Astrocyte (in vitro differentiated cells and primary cell): ENCODE results near the gene RYR2.

Experiments
- EZH2 ChIP-seq: IDR thresholded peaks from 2 replicates; pipeline ENCODE4 v1.6.1; 2012; ENCODE audit warnings: mild to moderate bottlenecking, low read length, inconsistent platforms; ENCODE audit not compliant: insufficient read depth
- TF ChIP-seq, protein P1 (sequence below): IDR thresholded peaks from 2 replicates; pipeline ENCODE4 v1.5.1; 2011; ENCODE audit warnings: low read depth, mild to moderate bottlenecking, inconsistent platforms, low read length, moderate library complexity; ENCODE audit not compliant: insufficient read depth

DNA sequence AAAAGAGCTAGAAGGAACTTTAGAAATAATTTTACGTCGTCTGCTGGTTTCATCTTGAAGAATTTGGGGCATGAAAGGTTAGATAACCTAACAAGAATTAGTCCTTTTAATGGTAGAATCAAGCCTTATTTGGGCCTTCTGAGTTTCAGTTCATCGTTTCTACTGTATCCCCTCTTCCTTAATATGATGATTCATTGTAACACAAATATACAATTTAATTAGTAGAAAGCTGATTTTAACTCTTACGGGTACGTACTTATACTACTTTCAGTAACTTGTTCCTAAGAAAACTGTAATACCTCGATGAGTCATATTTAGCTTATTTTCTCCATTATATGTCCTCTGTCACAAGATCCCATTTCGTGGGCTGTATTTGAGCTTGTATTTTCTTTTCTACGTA, 264.7 kb downstream of the RYR2 start:
- no peak for TF ChIP-seq EZH2
- TF ChIP-seq, protein P1, sequence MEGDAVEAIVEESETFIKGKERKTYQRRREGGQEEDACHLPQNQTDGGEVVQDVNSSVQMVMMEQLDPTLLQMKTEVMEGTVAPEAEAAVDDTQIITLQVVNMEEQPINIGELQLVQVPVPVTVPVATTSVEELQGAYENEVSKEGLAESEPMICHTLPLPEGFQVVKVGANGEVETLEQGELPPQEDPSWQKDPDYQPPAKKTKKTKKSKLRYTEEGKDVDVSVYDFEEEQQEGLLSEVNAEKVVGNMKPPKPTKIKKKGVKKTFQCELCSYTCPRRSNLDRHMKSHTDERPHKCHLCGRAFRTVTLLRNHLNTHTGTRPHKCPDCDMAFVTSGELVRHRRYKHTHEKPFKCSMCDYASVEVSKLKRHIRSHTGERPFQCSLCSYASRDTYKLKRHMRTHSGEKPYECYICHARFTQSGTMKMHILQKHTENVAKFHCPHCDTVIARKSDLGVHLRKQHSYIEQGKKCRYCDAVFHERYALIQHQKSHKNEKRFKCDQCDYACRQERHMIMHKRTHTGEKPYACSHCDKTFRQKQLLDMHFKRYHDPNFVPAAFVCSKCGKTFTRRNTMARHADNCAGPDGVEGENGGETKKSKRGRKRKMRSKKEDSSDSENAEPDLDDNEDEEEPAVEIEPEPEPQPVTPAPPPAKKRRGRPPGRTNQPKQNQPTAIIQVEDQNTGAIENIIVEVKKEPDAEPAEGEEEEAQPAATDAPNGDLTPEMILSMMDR: no peak
